Right renal pelvis (tissue), 4 donors: Measurements from ENCODE around the gene NRARP. TPM values are rescaled to one million over a fixed set of nuclear protein-coding genes. Genes with fewer than 3 reads are reported as not detected.
"Not testable (repeated sequence)": the region's sequence is repeated elsewhere in the genome, so short reads cannot be mapped to it uniquely, and the experiment has no call there.

Experiments
- DNase-seq, 4 donors: peaks; one replicate each; pipeline ENCODE4 v3.0.0-alpha.2; 2013; ENCODE audit warnings: low read depth in 4 of 4, low spot score in 3 of 4, missing footprints in 1 of 4
- polyA plus RNA-seq, 4 donors: library from polyadenylated mRNA; unstranded; fragments of 120-200 nt; gene quantifications; one replicate each; pipeline ENCODE4 v1.2.1, GENCODE V29; 2013; ENCODE audit not compliant: insufficient read length in 4 of 4

NRARP gene
- polyA plus RNA-seq, 4 donors = 6.6 to 10.1 (median 6.7) TPM

GRCh38 chr9:137266585-137267453 lies 35.3 kb downstream of the NRARP start:
- DNase-seq = no peak

GRCh38 chr9:137266162-137266527 lies 35.9 kb downstream of the NRARP start:
- DNase-seq = no peak

DNA sequence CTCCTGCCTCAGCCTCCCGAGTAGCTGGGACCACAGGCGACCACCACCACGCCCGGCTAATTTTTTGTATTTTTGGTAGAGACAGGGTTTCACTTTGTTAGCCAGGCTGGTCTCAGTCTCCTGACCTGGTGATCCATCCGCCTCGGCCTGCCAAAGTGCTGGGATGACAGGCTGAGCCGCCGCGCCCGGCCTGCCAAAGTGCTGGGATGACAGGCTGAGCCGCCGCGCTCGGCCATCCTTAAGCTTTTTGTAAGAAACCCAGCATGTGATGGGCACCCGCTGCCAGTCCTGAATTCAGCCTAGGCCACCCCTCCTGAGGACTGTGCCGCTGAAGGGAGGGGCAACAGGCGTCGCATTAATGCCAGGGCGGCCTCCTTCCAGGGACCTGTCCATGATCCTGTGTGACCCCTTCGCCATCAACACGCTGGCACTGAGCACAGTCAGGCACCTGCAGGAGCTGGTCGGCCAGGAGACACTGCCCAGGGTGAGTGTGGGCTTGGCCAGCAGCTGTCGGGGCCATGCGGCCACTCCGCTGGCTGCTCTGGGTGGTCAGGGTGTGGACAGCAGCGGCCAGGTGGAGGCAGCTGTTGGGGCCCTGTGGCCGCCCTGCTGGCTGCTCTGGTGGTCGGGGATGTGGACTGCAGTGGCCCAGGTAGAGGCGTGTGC lies 36.4 kb downstream of the NRARP start:
- no peak for DNase-seq

- DNase-seq = no peak
Measured at GRCh38 chr9:137264067-137264466, 38.0 kb downstream of the NRARP start.

- DNase-seq = no peak
Measured at GRCh38 chr9:137263506-137263905, 38.6 kb downstream of the NRARP start.

- no peak for DNase-seq
Measured at GRCh38 chr9:137262909-137263285, 39.2 kb downstream of the NRARP start.

DNA sequence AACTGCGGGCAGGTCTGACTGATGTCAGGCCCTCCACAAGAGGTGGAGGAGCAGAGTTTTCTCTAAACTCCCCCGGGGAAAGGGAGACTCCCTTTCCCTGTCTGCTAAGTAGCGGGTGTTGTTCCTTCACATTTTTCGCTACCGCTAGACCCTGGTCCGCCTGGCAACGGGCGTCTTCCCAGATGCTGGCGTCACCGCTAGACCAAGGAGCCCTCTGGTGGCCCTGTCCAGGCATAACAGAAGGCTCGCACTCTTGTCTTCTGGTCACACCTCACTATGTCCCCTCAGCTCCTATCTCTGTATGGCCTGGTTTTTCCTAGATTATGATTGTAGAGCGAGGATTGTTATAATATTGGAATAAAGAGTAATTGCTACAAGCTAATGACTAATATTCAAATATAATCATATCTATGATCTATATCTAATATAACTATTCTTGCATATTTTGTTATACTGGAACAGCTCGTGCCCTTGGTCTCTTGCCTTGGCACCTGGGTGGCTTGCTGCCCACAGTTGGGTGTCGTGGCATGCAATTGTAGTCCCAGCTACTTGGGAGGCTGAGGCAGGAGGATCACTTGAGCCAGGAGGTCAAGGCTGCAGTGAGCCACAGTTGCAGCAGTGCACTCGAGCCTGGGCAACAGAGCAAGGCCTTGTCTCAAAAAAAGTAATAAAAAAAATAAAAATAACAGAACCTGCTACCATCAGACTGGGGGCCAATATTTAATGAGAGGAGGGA lies 39.7 kb downstream of the NRARP start:
- not testable (repeated sequence) for DNase-seq

DNA sequence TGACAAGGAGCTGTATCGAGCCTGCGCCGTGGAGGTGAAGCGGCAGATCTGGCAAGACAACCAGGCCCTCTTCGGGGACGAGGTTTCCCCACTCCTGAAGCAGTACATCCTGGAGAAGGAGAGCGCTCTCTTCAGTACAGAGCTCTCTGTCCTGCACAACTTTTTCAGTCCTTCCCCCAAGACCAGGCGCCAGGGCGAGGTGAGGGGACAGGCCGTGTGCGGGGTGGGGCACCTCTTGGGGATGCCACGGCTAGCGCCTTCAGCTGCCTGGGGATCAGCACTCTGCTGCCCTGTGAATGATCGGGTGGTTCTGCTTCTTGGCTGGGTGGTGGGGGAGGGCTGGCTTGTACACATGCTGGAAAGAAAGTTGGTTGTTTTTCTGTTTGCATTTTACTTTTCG lies 45.2 kb downstream of the NRARP start:
- no peak for DNase-seq

GRCh38 chr9:137256362-137256761 lies 45.7 kb downstream of the NRARP start:
- no peak for DNase-seq

- no peak for DNase-seq
Measured at GRCh38 chr9:137255448-137256114, 46.5 kb downstream of the NRARP start.

GRCh38 chr9:137254624-137255447 lies 47.2 kb downstream of the NRARP start, which contains the start of gene NELFB:
Gene NELFB, plus strand, starts transcription at chr9:137255327.
- DNase-seq = peak; percentile 80 to 86 (median 84)

DNA sequence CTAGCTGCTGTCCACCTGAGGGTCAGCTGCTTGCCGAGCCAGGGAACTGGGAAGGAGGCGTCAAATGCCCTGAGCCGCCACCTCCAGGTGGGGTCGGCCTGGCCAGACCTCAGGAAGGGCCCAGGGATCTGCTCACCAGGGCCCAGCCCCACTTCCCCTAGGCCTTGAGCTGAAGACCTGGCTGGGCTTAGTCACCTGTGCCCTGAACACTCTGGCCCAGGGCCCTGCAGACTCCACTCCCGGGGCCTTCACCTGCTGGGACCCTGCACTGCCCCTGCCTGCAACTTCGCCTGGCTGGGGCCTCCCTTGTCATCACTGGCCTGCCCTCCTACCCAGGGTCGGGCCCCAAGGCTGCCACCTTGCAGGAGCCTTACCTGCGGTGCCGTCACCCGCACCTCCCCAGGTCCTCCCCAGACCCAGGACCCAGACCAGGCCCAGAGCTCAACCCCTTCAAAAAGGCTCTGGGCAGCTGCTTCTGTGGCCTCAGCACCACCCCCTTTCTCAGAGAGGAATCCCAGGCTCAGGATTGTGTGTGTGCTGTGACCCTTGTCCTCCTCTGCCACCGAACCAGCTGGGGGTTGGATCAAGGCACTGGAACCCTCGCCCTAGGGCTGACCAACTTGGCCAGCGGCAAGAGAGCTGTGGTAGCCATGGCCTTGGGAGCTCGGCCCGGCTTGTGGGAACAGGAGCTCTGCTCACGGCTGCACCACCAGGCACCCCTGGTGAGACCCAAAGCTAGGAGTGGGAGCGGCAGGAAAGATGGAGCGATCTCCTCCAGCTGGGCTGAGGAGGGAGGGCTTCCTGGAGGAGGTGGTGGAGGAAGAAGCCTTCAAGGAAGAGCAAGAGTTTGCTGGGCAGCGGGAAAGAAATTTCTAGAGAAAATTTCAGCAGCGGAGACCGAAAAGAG lies 48.1 kb downstream of the NRARP start:
- DNase-seq = no peak

DNA sequence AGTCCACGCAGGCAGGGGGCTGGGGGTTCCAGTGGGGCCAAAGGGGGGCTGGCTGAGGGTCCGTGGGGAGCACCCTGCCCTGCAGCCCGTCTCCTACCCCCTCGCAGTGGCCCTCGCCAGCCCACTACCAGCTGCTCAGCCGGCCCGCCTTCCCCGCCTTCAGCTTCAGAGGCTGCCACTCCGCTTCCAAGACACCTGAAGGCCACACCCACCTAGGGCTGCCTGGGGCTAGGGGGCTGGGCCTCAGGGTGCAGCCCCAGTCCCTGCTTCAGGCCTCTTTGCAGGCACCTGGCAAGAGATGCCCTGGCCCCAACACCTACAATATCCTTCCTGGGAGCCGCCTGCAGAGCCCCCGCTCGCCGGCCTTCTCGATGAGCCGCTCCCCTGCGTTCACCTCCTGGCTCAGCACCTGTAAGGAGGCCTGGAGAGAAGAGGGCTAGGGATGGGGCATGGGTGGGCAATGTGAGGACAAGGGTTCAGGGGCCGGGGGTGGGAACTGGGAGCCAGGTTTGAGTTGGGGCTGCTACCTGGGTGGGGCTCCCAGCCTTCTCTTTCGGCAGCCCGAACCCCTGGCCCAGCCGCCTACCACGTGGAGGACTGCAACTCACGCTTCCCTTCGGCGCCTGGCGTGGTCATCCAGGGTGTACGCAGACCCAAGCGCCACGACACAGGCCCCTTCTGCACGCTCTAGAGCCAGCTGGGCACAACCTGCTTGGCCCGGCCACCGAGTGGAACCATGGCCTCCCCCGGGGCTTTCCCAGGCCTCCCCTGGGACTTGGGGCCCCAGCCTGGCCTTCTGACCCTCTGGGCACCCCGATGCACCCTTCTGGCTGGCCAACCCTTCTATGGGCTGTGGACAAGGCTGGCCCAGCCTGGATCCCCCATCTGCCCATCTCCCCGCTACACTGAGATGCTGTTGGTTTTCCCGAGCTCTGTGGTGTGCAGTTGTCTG lies 49.2 kb downstream of the NRARP start:
- DNase-seq = no peak

DNA sequence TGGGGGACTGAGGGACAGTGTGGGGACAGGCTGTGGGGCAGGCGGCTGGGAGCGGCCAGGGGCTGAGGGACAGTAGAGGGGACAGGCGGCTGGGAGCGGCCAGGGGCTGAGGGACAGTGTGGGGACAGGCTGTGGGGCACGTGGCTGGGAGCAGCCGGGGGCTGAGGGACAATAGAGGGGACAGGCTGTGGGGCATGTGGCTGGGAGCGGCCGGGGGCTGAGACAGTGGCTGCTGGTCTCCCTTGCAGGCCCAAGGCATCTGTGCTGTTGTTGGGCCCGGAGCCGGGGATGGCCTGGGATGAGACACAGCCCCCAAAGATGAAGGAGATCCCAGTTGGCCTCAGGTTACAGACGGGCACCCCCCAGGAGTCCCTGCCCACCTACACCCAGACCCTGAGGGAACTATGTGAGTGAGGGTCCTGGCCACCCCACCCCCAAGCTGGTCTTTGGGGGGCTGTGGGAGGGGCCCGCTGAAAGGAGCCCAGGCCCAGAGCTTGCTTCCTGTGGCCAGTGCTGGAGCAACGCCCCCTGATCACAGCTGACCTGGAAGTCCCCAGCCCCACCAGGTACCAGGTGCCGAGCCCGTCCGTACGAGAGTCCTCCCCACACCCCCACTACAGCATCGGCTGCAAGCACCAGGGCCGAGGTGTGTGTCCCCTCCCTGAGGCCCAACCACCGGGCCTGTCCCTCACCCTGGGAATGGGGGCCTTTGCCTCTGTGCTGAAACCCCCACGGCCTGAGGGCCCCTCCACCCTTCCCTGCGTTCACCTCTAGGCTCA lies 50.4 kb downstream of the NRARP start:
- DNase-seq = no peak

DNA sequence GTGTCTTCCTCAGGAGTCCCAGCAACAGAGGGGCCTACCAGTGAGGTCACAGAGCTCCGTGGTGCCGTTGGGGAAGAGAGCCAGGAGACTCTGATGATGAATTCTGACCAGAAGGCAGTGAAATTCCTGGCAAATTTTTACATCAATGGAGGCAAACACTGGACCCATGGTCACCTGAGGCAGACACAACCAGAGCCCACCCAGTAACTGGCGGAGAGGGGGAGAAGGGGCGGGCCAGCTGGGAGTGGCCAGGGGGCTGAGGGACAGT lies 50.9 kb downstream of the NRARP start, which contains the start of gene STPG3:
TSS of gene STPG3 (plus strand) at position 93 of the 268 bp plus-strand sequence. CDS start at position 94, 1 bp downstream.
- DNase-seq = no peak

- DNase-seq = no peak
Measured at GRCh38 chr9:137250329-137251193, 51.5 kb downstream of the NRARP start.
